ENCODE measurements around the gene GNPTAB. TPM values are rescaled to one million over a fixed set of nuclear protein-coding genes. Genes with fewer than 3 reads are reported as not detected.

The GNPTAB gene
- total and polyA plus RNA-seq, 2 of the 13 experiments (the other 11 are each of a cell fraction or from before 2014, with no cell fraction given): 13.6 to 19.4 TPM

- TF ChIP-seq TERF1 (CRISPR knock-in tag; IDR thresholded peaks at IDR 0.05): no peak
- no peak for TF ChIP-seq THAP8 (CRISPR knock-in tag; IDR thresholded peaks at IDR 0.05; ENCODE audit: borderline replicate concordance)
- no peak for TF ChIP-seq ZFYVE20 (CRISPR knock-in tag; IDR thresholded peaks at IDR 0.05; ENCODE audit: borderline replicate concordance, low read depth)
- no peak for TF ChIP-seq ZNF639 (CRISPR knock-in tag; conservative IDR thresholded peaks at IDR 0.05)
- TF ChIP-seq PATZ1 (CRISPR knock-in tag; IDR thresholded peaks at IDR 0.05): no peak
- TF ChIP-seq SP1 (IDR thresholded peaks at IDR 0.05): no peak
- no peak for TF ChIP-seq SP1 (CRISPR knock-in tag; IDR thresholded peaks at IDR 0.05)
- peak; percentile 74; the same call in 1 of the 2 replicates for TF ChIP-seq ZNF292 (CRISPR knock-in tag; IDR thresholded peaks at IDR 0.05; ENCODE audit: borderline replicate concordance, low read depth)
- no peak for TF ChIP-seq NFIC (IDR thresholded peaks at IDR 0.05; ENCODE audit: low read length)
- no peak for TF ChIP-seq TBP (CRISPR knock-in tag; IDR thresholded peaks at IDR 0.05)
- TF ChIP-seq IKZF5 (CRISPR knock-in tag; IDR thresholded peaks at IDR 0.05): no peak
- TF ChIP-seq XRCC5 (optimal IDR thresholded peaks at IDR 0.05; ENCODE audit: low read length): peak; percentile 24
- TF ChIP-seq NRL (CRISPR knock-in tag; IDR thresholded peaks at IDR 0.05; ENCODE audit: borderline replicate concordance): no peak
- no peak for TF ChIP-seq ZNF589 (CRISPR knock-in tag; conservative IDR thresholded peaks at IDR 0.05)
- TF ChIP-seq SOX6 (IDR thresholded peaks at IDR 0.05): no peak
- peak; percentile 49 for TF ChIP-seq SOX6 (CRISPR knock-in tag; IDR thresholded peaks at IDR 0.05)
- TF ChIP-seq ZNF564 (CRISPR knock-in tag; IDR thresholded peaks at IDR 0.05): no peak
- TF ChIP-seq TEAD2 (CRISPR knock-in tag; IDR thresholded peaks at IDR 0.05): no peak
- no peak for TF ChIP-seq ZNF782 (CRISPR knock-in tag; IDR thresholded peaks at IDR 0.05; ENCODE audit: borderline replicate concordance)
- no peak for TF ChIP-seq ZNF546 (CRISPR knock-in tag; conservative IDR thresholded peaks at IDR 0.05)
- no peak for TF ChIP-seq E2F1 (CRISPR knock-in tag; IDR thresholded peaks at IDR 0.05)
- TF ChIP-seq AKAP8 (CRISPR knock-in tag; IDR thresholded peaks at IDR 0.05): no peak
- TF ChIP-seq ZMYM3 (CRISPR knock-in tag; IDR thresholded peaks at IDR 0.05): peak; percentile 32; the same call in 1 of the 2 replicates
Measured at GRCh38 chr12:101866615-101867373, 36.0 kb upstream of the GNPTAB start (continued).
